Sigmoid colon (tissue), 7 donors: ENCODE measurements around the gene TTC14. TPM values are rescaled to one million over a fixed set of nuclear protein-coding genes. Genes with fewer than 3 reads are reported as not detected.

Experiments used
- DNase-seq: peaks from one replicate; pipeline ENCODE4 v3.0.0-alpha.2; 2019
- H3K27ac ChIP-seq, 4 donors: fragments of 200-600 bp; sonication (generic); one replicate each; pipeline ENCODE4 v1.5.1; 2016 to 2019; ENCODE audit warnings: mild to moderate bottlenecking in 1 of 4
- H3K27me3 ChIP-seq, 3 donors: fragments of 200-600 bp; sonication (generic); one replicate each; pipeline ENCODE4 v1.5.1; 2019; ENCODE audit warnings: mild to moderate bottlenecking in 1 of 3
- H3K36me3 ChIP-seq, 4 donors: fragments of 200-600 bp; sonication (generic); one replicate each; pipeline ENCODE4 v1.5.1; 2016 to 2019
- H3K4me1 ChIP-seq, 4 donors: fragments of 200-600 bp; sonication (generic); one replicate each; pipeline ENCODE4 v1.5.1; 2017 to 2019
- H3K4me3 ChIP-seq, 4 donors: fragments of 200-600 bp; sonication (generic); one replicate each; pipeline ENCODE4 v1.5.1; 2017 to 2019; ENCODE audit warnings: mild to moderate bottlenecking in 2 of 4, moderate library complexity in 1 of 4
- H3K9me3 ChIP-seq, 4 donors: fragments of 200-600 bp in 3 of 4; sonication (generic) in 3 of 4; one replicate each; pipeline versions ENCODE4 v1.5.1 to v1.6.1; 2013 to 2019
- CTCF ChIP-seq, 4 experiments: fragments of 450-650 bp in 3 of 4; fragments of 200-600 bp in 1 of 4; IDR thresholded peaks; one replicate each; pipeline ENCODE4 v1.5.1; 2016 to 2019; ENCODE audit warnings: antibody characterized with exemption in 4 of 4, mild to moderate bottlenecking in 3 of 4, moderate library complexity in 2 of 4
- EP300 ChIP-seq, 4 donors: sonication (generic); formaldehyde crosslinking; IDR thresholded peaks; one replicate each; pipeline ENCODE4 v1.6.1; 2017; ENCODE audit warnings: antibody characterized with exemption in 4 of 4
- POLR2A ChIP-seq, 2 donors: fragments of 450-650 bp; IDR thresholded peaks; one replicate each; pipeline ENCODE4 v1.6.1; 2016; ENCODE audit warnings: antibody characterized with exemption in 2 of 2, mild to moderate bottlenecking in 2 of 2, moderate library complexity in 2 of 2
- POLR2AphosphoS5 ChIP-seq, 4 donors: sonication (generic); formaldehyde crosslinking; IDR thresholded peaks; one replicate each; pipeline ENCODE4 v1.6.1; 2017; ENCODE audit warnings: antibody characterized with exemption in 4 of 4
- WGBS, 2 donors: extraction: QIAGEN DNeasy Blood & Tissue Kit; methylation state at CpG; one replicate each; pipeline ENCODE4 v1.1.7; 2013; 5-methylcytosine and 5-hydroxymethylcytosine counted together
- intact Hi-C: fragments of 100-400 bp; cut with DNase I; formaldehyde crosslinking; loops from one replicate; pipeline ENCODE4 v1.15.1; 2023
- polyA plus RNA-seq, 3 donors: library from polyadenylated mRNA; stranded (reverse); fragments of 200-250 nt; gene quantifications; one replicate each; pipeline ENCODE4 v1.2.3, GENCODE V29; 2013
- small RNA-seq, 3 donors: library from RNA; depleted of rRNA; stranded (forward); fragments of <200 nt; gene quantifications; one replicate each; pipeline ENCODE3, GENCODE V24; 2016
- total RNA-seq, 4 donors: library from RNA; depleted of rRNA; stranded (reverse); fragments of >200 nt; gene quantifications; one replicate each; pipeline ENCODE4 v1.1.0, GENCODE V29; 2016
- donor health status: healthy with polysubstance abuse.
- donor health status: Bipolar disorder and iron deficiency.
- donor health status: healthy.

Gene TTC14
- total and polyA plus RNA-seq, 7 donors = 1.2 to 66.2 (median 29.3) TPM

GRCh38 chr3:180640987-180641386 lies 39.0 kb downstream of the TTC14 start:
- Histone ChIP-seq H3K27me3 (no peaks in the 10 kb centered on the region), H3K27ac (no peak overlapping the region), H3K4me3 (no peak overlapping the region), H3K9me3 (no peaks in the 10 kb centered on the region), H3K36me3 (no peaks in the 10 kb centered on the region), H3K4me1 (no peaks in the 10 kb centered on the region)
- no peak for DNase-seq
- TF ChIP-seq POLR2AphosphoS5 (IDR thresholded peaks at IDR 0.05) (no peak), EP300 (IDR thresholded peaks at IDR 0.05) (no peak), CTCF (IDR thresholded peaks at IDR 0.05) (no peak), POLR2A (IDR thresholded peaks at IDR 0.05) (no peak)
- intact Hi-C loops = no loop called here

GRCh38 chr3:180646187-180646790 lies 44.3 kb downstream of the TTC14 start:
- no peak for DNase-seq
- H3K27ac ChIP-seq = no peak overlapping the region
- peaks cover 0 to 6% (median 0%) of the 10 kb centered on the region in 3 donors for H3K27me3 ChIP-seq
- TF ChIP-seq CTCF (IDR thresholded peaks at IDR 0.05) (no peak), EP300 (IDR thresholded peaks at IDR 0.05) (no peak), POLR2AphosphoS5 (IDR thresholded peaks at IDR 0.05) (no peak), POLR2A (IDR thresholded peaks at IDR 0.05) (no peak)
- no peaks in the 10 kb centered on the region for H3K9me3 ChIP-seq
- intact Hi-C loops = no loop called here
- H3K4me1 ChIP-seq = no peaks in the 10 kb centered on the region
- no peaks in the 10 kb centered on the region for H3K36me3 ChIP-seq
- no peak overlapping the region for H3K4me3 ChIP-seq
- 8 to 23% methylated on average over 1 of the region's 1 CpG for WGBS, 2 donors

GRCh38 chr3:180656406-180656805 lies 54.4 kb downstream of the TTC14 start:
- H3K9me3 ChIP-seq = no peaks in the 10 kb centered on the region

DNA sequence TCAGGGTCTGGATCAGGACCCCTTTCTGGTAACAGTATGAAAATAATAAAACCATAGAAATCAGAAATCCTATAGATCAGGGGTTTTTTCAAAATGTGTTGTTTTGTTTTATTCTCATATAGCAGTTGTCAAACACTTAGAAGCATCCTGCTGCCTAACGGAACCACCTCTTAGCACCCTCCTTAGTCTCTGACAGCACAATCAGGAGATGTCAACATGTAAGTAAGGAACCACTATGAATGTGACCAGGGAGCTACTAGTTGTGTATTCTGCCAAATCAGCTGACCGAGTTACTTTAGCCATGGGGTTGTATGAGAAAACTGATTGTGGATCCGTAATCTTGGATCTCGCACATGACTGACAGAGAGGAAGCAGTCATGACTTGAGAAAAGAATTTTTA lies 55.1 kb downstream of the TTC14 start:
- no peak for DNase-seq
- no peaks in the 10 kb centered on the region for H3K27me3 ChIP-seq
- no peaks in the 10 kb centered on the region for H3K9me3 ChIP-seq
- no peaks in the 10 kb centered on the region for H3K36me3 ChIP-seq
- 77 to 82% methylated on average over 4 of the region's 4 CpGs for WGBS, 2 donors
- no peak overlapping the region for H3K4me3 ChIP-seq
- TF ChIP-seq POLR2AphosphoS5 (IDR thresholded peaks at IDR 0.05) (no peak), EP300 (IDR thresholded peaks at IDR 0.05) (no peak), POLR2A (IDR thresholded peaks at IDR 0.05) (no peak), CTCF (IDR thresholded peaks at IDR 0.05) (no peak)
- H3K27ac ChIP-seq = no peak overlapping the region
- no peaks in the 10 kb centered on the region for H3K4me1 ChIP-seq
- intact Hi-C loops = no loop called here

More at GRCh38 chr3:180656406-180656805, 54.4 kb downstream of the TTC14 start:
- Histone ChIP-seq H3K4me3 (no peak overlapping the region), H3K27me3 (no peaks in the 10 kb centered on the region), H3K36me3 (no peaks in the 10 kb centered on the region), H3K27ac (no peak overlapping the region), H3K4me1 (no peaks in the 10 kb centered on the region)
- 68 to 70% methylated on average over 4 of the region's 4 CpGs for WGBS, 2 donors
- intact Hi-C loops = no loop called here
- TF ChIP-seq CTCF (IDR thresholded peaks at IDR 0.05) = no peak
- TF ChIP-seq POLR2AphosphoS5 (IDR thresholded peaks at IDR 0.05) = no peak
- no peak for TF ChIP-seq EP300 (IDR thresholded peaks at IDR 0.05)
- no peak for DNase-seq

Small RNA genes lying within 50 kb of the gene (small RNA-seq; reads per million reads assigned to genes)
- gene AC068298.1 = 0 reads per million in 3 donors
- 0 reads per million in 3 donors for gene RNU6-486P

Other genes with a start within 250 kb of the TTC14 start
- 1 to 10 TPM in 1 of 4 donors, under 1 TPM in 1, not detected in 2; 0.16 to 1.1 TPM for gene CCDC39, start 77.3 kb downstream of the TTC14 start, total RNA-seq
- under 1 TPM in 1 of 3 donors, not detected in 2; 0.01 TPM for gene CCDC39, start 77.3 kb downstream of the TTC14 start, polyA plus RNA-seq